Thoracic aorta (tissue), 2 donors: ENCODE data around the gene PRTFDC1. TPM values are rescaled to one million over a fixed set of nuclear protein-coding genes. Genes with fewer than 3 reads are reported as not detected.

Source experiments
- ATAC-seq: fragments of 150-250 bp; one replicate; pipeline ENCODE4 v1.8.0; 2017; ENCODE audit warnings: low read depth; ENCODE audit not compliant: insufficient number of reproducible peaks, low FRiP score
- DNase-seq: peaks from one replicate; pipeline ENCODE4 v3.0.0-alpha.2; 2020; ENCODE audit warnings: low spot score
- H3K27ac ChIP-seq, 2 donors: fragments of 200-600 bp; sonication (generic); 1 replicate in 1 of 2; 2 replicates in 1 of 2; pipeline ENCODE4 v1.5.1; 2016; ENCODE audit warnings: mild to moderate bottlenecking in 2 of 2, moderate library complexity in 2 of 2
- H3K27me3 ChIP-seq: fragments of 200-600 bp; sonication (generic); replicated peaks from 2 replicates; pipeline ENCODE4 v1.6.0; 2016; ENCODE audit warnings: mild to moderate bottlenecking; ENCODE audit not compliant: insufficient read depth
- H3K36me3 ChIP-seq: fragments of 200-600 bp; sonication (generic); one replicate; pipeline ENCODE4 v1.5.1; 2016
- H3K4me1 ChIP-seq, 2 donors: fragments of 200-600 bp; sonication (generic); 1 replicate in 1 of 2; 2 replicates in 1 of 2; pipeline versions ENCODE4 v1.5.1 to v1.6.0; 2016; ENCODE audit warnings: low read depth in 2 of 2, mild to moderate bottlenecking in 1 of 2; ENCODE audit not compliant: control insufficient read depth in 1 of 2
- H3K4me3 ChIP-seq: fragments of 200-600 bp; sonication (generic); 2 replicates; pipeline ENCODE4 v1.5.1; 2016; ENCODE audit warnings: mild to moderate bottlenecking
- H3K9me3 ChIP-seq: fragments of 200-600 bp; sonication (generic); 2 replicates; pipeline ENCODE4 v1.5.1; 2016
- CTCF ChIP-seq: fragments of 200-600 bp; sonication (generic); IDR thresholded peaks from one replicate; pipeline ENCODE4 v1.5.1; 2019; ENCODE audit warnings: antibody characterized with exemption
- total RNA-seq, 2 donors: library from RNA; depleted of rRNA; stranded (reverse); fragments of >200 nt; gene quantifications; one replicate each; pipeline versions ENCODE4 v1.1.0 to v1.2.3, GENCODE V29; 2016

The PRTFDC1 gene
- total RNA-seq, 2 donors from 2014 or later: 6.2 to 7.3 TPM

- no peak for ATAC-seq
- H3K27ac ChIP-seq: no peak overlapping the region
- DNase-seq: no peak
- H3K4me3 ChIP-seq: no peak overlapping the region
- H3K4me1 ChIP-seq: peaks cover 16 to 19% of the 10 kb centered on the region in 2 donors
- H3K36me3 ChIP-seq: no peaks in the 10 kb centered on the region
- no peaks in the 10 kb centered on the region for H3K27me3 ChIP-seq
- no peak for TF ChIP-seq CTCF
- H3K9me3 ChIP-seq: no peaks in the 10 kb centered on the region
Observed at GRCh38 chr10:24904824-24905223, 47.6 kb downstream of the PRTFDC1 start.

GRCh38 chr10:24902400-24902728 is 50.0 kb downstream of the PRTFDC1 start:
- H3K27ac ChIP-seq: no peak overlapping the region
- DNase-seq: no peak
- no peak overlapping the region for H3K4me3 ChIP-seq
- H3K36me3 ChIP-seq: no peaks in the 10 kb centered on the region
- no peaks in the 10 kb centered on the region for H3K27me3 ChIP-seq
- no peak for ATAC-seq
- peaks cover 16 to 19% of the 10 kb centered on the region in 2 donors for H3K4me1 ChIP-seq
- no peaks in the 10 kb centered on the region for H3K9me3 ChIP-seq
- no peak for TF ChIP-seq CTCF

GRCh38 chr10:24901686-24902399 is 50.6 kb downstream of the PRTFDC1 start:
- ATAC-seq: peak; percentile 60
- H3K4me1 ChIP-seq: peaks cover 16 to 19% of the 10 kb centered on the region in 2 donors
- TF ChIP-seq CTCF: no peak
- no peaks in the 10 kb centered on the region for H3K27me3 ChIP-seq
- no peak overlapping the region for H3K27ac ChIP-seq
- no peaks in the 10 kb centered on the region for H3K9me3 ChIP-seq
- H3K36me3 ChIP-seq: no peaks in the 10 kb centered on the region
- H3K4me3 ChIP-seq: no peak overlapping the region
- peak; percentile 30 for DNase-seq

- no peaks in the 10 kb centered on the region for H3K27me3 ChIP-seq
- H3K4me3 ChIP-seq: no peak overlapping the region
- peaks cover 16 to 19% of the 10 kb centered on the region in 2 donors for H3K4me1 ChIP-seq
- no peaks in the 10 kb centered on the region for H3K36me3 ChIP-seq
- DNase-seq (no peak), ATAC-seq (no peak)
- no peak overlapping the region for H3K27ac ChIP-seq
- no peaks in the 10 kb centered on the region for H3K9me3 ChIP-seq
- TF ChIP-seq CTCF: no peak
Observed at GRCh38 chr10:24900888-24901685, 51.3 kb downstream of the PRTFDC1 start.

- H3K36me3 ChIP-seq: no peaks in the 10 kb centered on the region
- ATAC-seq: no peak
- H3K4me1 ChIP-seq: peaks cover 20 to 21% of the 10 kb centered on the region in 2 donors
- H3K27ac ChIP-seq: no peak overlapping the region
- H3K27me3 ChIP-seq: no peaks in the 10 kb centered on the region
- no peak for TF ChIP-seq CTCF
- no peak for DNase-seq
- no peaks in the 10 kb centered on the region for H3K9me3 ChIP-seq
- H3K4me3 ChIP-seq: no peak overlapping the region
Observed at GRCh38 chr10:24899571-24899970, 52.8 kb downstream of the PRTFDC1 start.
